ENCODE results near the gene ADAM19.

The ADAM19 gene

GRCh38 chr5:157481666-157482065 lies 93.9 kb downstream of the ADAM19 start:
- no peak for DNase-seq

- DNase-seq = no peak
These were observed 94.3 kb downstream of the ADAM19 start for GRCh38 chr5:157481265-157481664.

GRCh38 chr5:157479612-157480510 lies 95.7 kb downstream of the ADAM19 start:
- no peak for DNase-seq

- no peak for DNase-seq
These were observed 96.4 kb downstream of the ADAM19 start for GRCh38 chr5:157479166-157479565.

- DNase-seq = no peak
These were observed 96.8 kb downstream of the ADAM19 start for GRCh38 chr5:157478726-157479125.

GRCh38 chr5:157477814-157478494 lies 97.6 kb downstream of the ADAM19 start:
- DNase-seq = no peak

GRCh38 chr5:157476702-157477408 lies 98.7 kb downstream of the ADAM19 start:
- DNase-seq = peak; percentile 55

- DNase-seq = no peak
These were observed 100.1 kb downstream of the ADAM19 start for GRCh38 chr5:157475432-157475831.

- no peak for DNase-seq
These were observed 101.9 kb downstream of the ADAM19 start for GRCh38 chr5:157473383-157474320.

GRCh38 chr5:157471709-157472108 lies 103.9 kb downstream of the ADAM19 start:
- no peak for DNase-seq

GRCh38 chr5:157470631-157471030 lies 104.9 kb downstream of the ADAM19 start:
- DNase-seq = no peak

- no peak for DNase-seq
These were observed 105.9 kb downstream of the ADAM19 start for GRCh38 chr5:157469687-157470086.

- no peak for DNase-seq
These were observed 106.5 kb downstream of the ADAM19 start for GRCh38 chr5:157469073-157469472.

- no peak for DNase-seq
These were observed 107.1 kb downstream of the ADAM19 start for GRCh38 chr5:157468293-157468965.

GRCh38 chr5:157464519-157465171 lies 110.9 kb downstream of the ADAM19 start:
- no peak for DNase-seq

- DNase-seq = no peak
These were observed 111.7 kb downstream of the ADAM19 start for GRCh38 chr5:157463621-157464518.

GRCh38 chr5:157463081-157463480 lies 112.5 kb downstream of the ADAM19 start:
- no peak for DNase-seq

GRCh38 chr5:157460921-157461792 lies 114.4 kb downstream of the ADAM19 start:
- DNase-seq = no peak

All from NCI-H2029 (cell line).